Activated CD4-positive, alpha-beta T cell treated with anti-CD3 and anti-CD28 coated beads, Interleukin-2, amount 10 ng/mL, durations not matched to agents 24 days and 14 days (primary cell): Measurements from ENCODE around the gene USP32. TPM values are rescaled to one million over a fixed set of nuclear protein-coding genes. Genes with fewer than 3 reads are reported as not detected.
"Not testable (repeated sequence)": the region's sequence is repeated elsewhere in the genome, so short reads cannot be mapped to it uniquely, and the experiment has no call there.

Experiments used
- DNase-seq: peaks from one replicate; pipeline ENCODE4 v3.0.0; 2022
- H3K27ac Mint-ChIP-seq: one replicate; pipeline ENCODE4 v1.8.0; 2022; ENCODE audit warnings: mild to moderate bottlenecking, mixed read lengths
- H3K27me3 Mint-ChIP-seq: one replicate; pipeline ENCODE4 v1.8.0; 2022; ENCODE audit warnings: mixed read lengths
- H3K36me3 Mint-ChIP-seq: one replicate; pipeline ENCODE4 v1.8.0; 2022; ENCODE audit warnings: low read depth, mild to moderate bottlenecking, mixed read lengths
- H3K4me1 Mint-ChIP-seq: one replicate; pipeline ENCODE4 v1.8.0; 2021; ENCODE audit warnings: mixed read lengths
- H3K4me3 Mint-ChIP-seq: one replicate; pipeline ENCODE4 v1.8.0; 2022; ENCODE audit warnings: mild to moderate bottlenecking, moderate library complexity, mixed read lengths
- H3K9me3 Mint-ChIP-seq: one replicate; pipeline ENCODE4 v1.8.0; 2021; ENCODE audit warnings: mixed read lengths
- intact Hi-C: fragments of 100-400 bp; cut with micrococcal nuclease; formaldehyde crosslinking; loops from one replicate; pipeline ENCODE4 v1.15.1; 2023
- total RNA-seq: library from RNA; stranded (reverse); gene quantifications from 2 replicates; pipeline ENCODE4 v1.2.3, GENCODE V29; 2022

Gene USP32
- total RNA-seq, 1 donor from 2014 or later = 30.2 TPM

GRCh38 chr17:60352071-60352470 lies 39.9 kb downstream of the USP32 start:
- H3K9me3 Mint-ChIP-seq = no peaks in the 10 kb centered on the region
- no peak overlapping the region for H3K27ac Mint-ChIP-seq
- peaks cover 8% of the 10 kb centered on the region for H3K36me3 Mint-ChIP-seq
- intact Hi-C loops = no loop called here
- H3K4me3 Mint-ChIP-seq = no peak overlapping the region
- DNase-seq = no peak
- peaks cover 28% of the 10 kb centered on the region for H3K4me1 Mint-ChIP-seq
- H3K27me3 Mint-ChIP-seq = no peaks in the 10 kb centered on the region

DNA sequence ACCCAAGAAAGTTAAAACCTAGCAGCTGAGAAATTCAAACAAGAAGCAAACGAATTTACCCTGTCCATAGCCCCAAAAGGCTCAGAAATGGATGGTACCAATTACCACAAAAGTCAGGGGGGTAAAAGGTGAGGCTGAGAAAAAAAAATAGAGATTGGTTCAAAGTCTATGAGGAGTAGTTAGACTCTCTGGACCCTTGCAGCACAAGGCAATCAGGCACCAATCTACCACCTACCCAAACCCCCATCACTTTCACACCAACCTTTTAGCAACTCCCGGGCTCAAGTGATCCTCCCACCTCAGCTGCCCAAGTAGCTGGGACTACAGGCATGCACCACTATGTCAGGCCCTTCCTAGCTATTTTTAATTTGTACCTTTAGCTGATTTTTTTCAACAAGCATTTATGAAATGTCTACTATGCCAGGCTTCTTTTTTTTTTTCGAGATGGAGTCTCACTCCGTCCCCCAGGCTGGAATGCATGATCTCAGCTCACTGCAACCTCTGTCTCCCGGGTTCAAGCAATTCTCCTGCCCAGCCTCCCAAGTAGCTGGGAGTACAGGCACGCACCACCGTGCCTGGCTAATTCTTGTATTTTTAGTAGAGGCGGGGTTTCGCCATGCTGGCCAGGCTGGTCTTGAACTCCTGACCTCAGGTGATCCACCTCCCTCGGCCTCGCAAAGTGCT lies 40.8 kb downstream of the USP32 start:
- intact Hi-C loops = no loop called here
- Mint-ChIP-seq H3K4me3 (no peak overlapping the region), H3K9me3 (no peaks in the 10 kb centered on the region), H3K27ac (no peak overlapping the region), H3K27me3 (no peaks in the 10 kb centered on the region), H3K36me3 (peaks cover 7% of the 10 kb centered on the region), H3K4me1 (peaks cover 19% of the 10 kb centered on the region)
- DNase-seq = no peak

- peaks cover 1% of the 10 kb centered on the region for H3K4me1 Mint-ChIP-seq
- H3K4me3 Mint-ChIP-seq = no peak overlapping the region
- intact Hi-C loops = no loop called here
- DNase-seq = no peak
- H3K36me3 Mint-ChIP-seq = peaks cover 16% of the 10 kb centered on the region
- no peak overlapping the region for H3K27ac Mint-ChIP-seq
- H3K27me3 Mint-ChIP-seq = no peaks in the 10 kb centered on the region
- no peaks in the 10 kb centered on the region for H3K9me3 Mint-ChIP-seq
These were observed 43.3 kb downstream of the USP32 start for GRCh38 chr17:60348616-60349015.

DNA sequence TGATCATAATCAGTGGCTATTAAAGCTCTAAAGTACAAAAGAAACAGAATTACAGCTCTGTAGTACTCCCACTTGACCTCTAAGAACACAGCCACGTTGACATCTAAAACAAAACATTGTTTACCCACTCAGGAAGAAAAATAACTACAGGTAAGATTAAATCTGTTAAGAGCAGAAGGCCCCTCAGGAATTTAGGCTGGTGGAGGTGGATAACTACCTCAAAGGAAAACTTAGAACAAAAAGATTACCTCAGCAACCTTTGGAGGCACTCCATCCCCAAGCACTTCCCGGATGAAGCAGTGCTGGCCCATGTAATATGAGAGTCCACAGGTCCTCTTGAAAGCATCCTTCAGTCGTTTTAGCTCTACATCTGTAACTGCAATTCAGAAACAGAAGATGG lies 46.7 kb downstream of the USP32 start:
- Mint-ChIP-seq H3K27me3 (no peaks in the 10 kb centered on the region), H3K4me3 (no peak overlapping the region), H3K36me3 (peaks cover 43% of the 10 kb centered on the region), H3K4me1 (peaks cover 19% of the 10 kb centered on the region), H3K27ac (no peak overlapping the region), H3K9me3 (peaks cover 7% of the 10 kb centered on the region)
- intact Hi-C loops = no loop called here
- DNase-seq = no peak

DNA sequence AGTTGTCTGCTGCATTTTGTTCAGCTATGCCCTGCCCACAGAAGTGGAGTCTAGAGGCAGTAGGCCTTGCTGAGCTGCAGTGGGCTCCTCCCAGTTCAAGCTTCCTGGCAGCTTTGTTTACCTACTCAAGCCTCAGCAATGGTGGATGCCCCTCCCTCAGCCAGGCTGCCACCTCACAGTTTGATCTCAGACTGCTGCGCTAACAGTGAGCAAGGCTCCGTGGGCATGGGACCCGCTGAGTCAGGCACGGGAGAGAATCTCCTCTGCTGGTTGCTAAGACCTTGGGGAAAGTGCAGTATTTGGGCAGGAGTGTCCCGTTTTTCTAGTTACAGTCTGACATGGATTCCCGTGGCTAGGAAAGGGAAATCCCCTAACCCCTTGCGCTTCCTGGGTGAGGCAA lies 49.4 kb downstream of the USP32 start:
- Mint-ChIP-seq H3K27ac (peak overlapping the region; percentile 26), H3K36me3 (peaks cover 50% of the 10 kb centered on the region), H3K4me3 (peak overlapping the region; percentile 25), H3K4me1 (peaks cover 19% of the 10 kb centered on the region)
- H3K27me3 Mint-ChIP-seq, H3K9me3 Mint-ChIP-seq, intact Hi-C loops: not testable (repeated sequence)
- peak; percentile 75 for DNase-seq

- intact Hi-C loops = no loop called here
- peaks cover 11% of the 10 kb centered on the region for H3K36me3 Mint-ChIP-seq
- no peak overlapping the region for H3K27ac Mint-ChIP-seq
- no peaks in the 10 kb centered on the region for H3K9me3 Mint-ChIP-seq
- no peak overlapping the region for H3K4me3 Mint-ChIP-seq
- peaks cover 9% of the 10 kb centered on the region for H3K4me1 Mint-ChIP-seq
- no peaks in the 10 kb centered on the region for H3K27me3 Mint-ChIP-seq
- DNase-seq = no peak
These were observed 56.6 kb downstream of the USP32 start for GRCh38 chr17:60335289-60335688.

- peaks cover 13% of the 10 kb centered on the region for H3K36me3 Mint-ChIP-seq
- no peak overlapping the region for H3K27ac Mint-ChIP-seq
- DNase-seq = no peak
- H3K4me1 Mint-ChIP-seq = peaks cover 9% of the 10 kb centered on the region
- H3K4me3 Mint-ChIP-seq = no peak overlapping the region
- H3K27me3 Mint-ChIP-seq = no peaks in the 10 kb centered on the region
- intact Hi-C loops = no loop called here
- H3K9me3 Mint-ChIP-seq = no peaks in the 10 kb centered on the region
These were observed 58.3 kb downstream of the USP32 start for GRCh38 chr17:60333628-60334031.

GRCh38 chr17:60333072-60333471 lies 58.9 kb downstream of the USP32 start:
- H3K9me3 Mint-ChIP-seq, H3K4me1 Mint-ChIP-seq, H3K27me3 Mint-ChIP-seq, H3K4me3 Mint-ChIP-seq, intact Hi-C loops, H3K27ac Mint-ChIP-seq, DNase-seq: not testable (repeated sequence)
- peaks cover 11% of the 10 kb centered on the region for H3K36me3 Mint-ChIP-seq

DNA sequence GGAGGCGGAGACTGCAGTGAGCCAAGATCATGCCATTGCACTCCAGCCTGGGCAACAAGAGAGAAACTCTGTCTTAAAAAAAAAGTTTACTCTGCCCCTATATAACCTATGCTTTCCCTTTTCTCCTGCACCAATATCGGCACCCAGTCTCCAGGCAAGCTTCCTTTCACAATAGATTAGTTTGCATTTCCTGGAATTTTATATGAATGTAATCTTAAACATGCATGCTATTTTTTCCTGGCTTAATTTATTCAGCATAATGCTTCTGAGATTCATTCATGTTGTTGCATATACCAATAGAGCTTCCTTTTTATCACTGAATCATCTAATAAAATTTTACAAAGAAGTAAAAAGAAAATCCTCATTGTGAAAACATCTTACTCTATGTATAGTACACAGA lies 59.4 kb downstream of the USP32 start:
- no peaks in the 10 kb centered on the region for H3K27me3 Mint-ChIP-seq
- H3K9me3 Mint-ChIP-seq = no peaks in the 10 kb centered on the region
- intact Hi-C loops = no loop called here
- H3K4me3 Mint-ChIP-seq = no peak overlapping the region
- peaks cover 9% of the 10 kb centered on the region for H3K4me1 Mint-ChIP-seq
- peaks cover 6% of the 10 kb centered on the region for H3K36me3 Mint-ChIP-seq
- DNase-seq = no peak
- no peak overlapping the region for H3K27ac Mint-ChIP-seq

- H3K9me3 Mint-ChIP-seq = no peaks in the 10 kb centered on the region
- peaks cover 14% of the 10 kb centered on the region for H3K4me1 Mint-ChIP-seq
- no peak overlapping the region for H3K4me3 Mint-ChIP-seq
- no peak for DNase-seq
- no peaks in the 10 kb centered on the region for H3K27me3 Mint-ChIP-seq
- H3K27ac Mint-ChIP-seq = no peak overlapping the region
- intact Hi-C loops = no loop called here
- H3K36me3 Mint-ChIP-seq = peaks cover 11% of the 10 kb centered on the region
These were observed 61.2 kb downstream of the USP32 start for GRCh38 chr17:60330731-60331130.

GRCh38 chr17:60328679-60329078 lies 63.3 kb downstream of the USP32 start:
- no peak overlapping the region for H3K27ac Mint-ChIP-seq
- H3K4me1 Mint-ChIP-seq = peaks cover 10% of the 10 kb centered on the region
- intact Hi-C loops = no loop called here
- peaks cover 11% of the 10 kb centered on the region for H3K36me3 Mint-ChIP-seq
- no peaks in the 10 kb centered on the region for H3K9me3 Mint-ChIP-seq
- DNase-seq = peak; percentile 47
- no peaks in the 10 kb centered on the region for H3K27me3 Mint-ChIP-seq
- no peak overlapping the region for H3K4me3 Mint-ChIP-seq

GRCh38 chr17:60327901-60328273 lies 64.0 kb downstream of the USP32 start:
- Mint-ChIP-seq H3K27ac (no peak overlapping the region), H3K36me3 (peaks cover 11% of the 10 kb centered on the region), H3K9me3 (no peaks in the 10 kb centered on the region), H3K4me1 (peaks cover 10% of the 10 kb centered on the region), H3K27me3 (no peaks in the 10 kb centered on the region), H3K4me3 (no peak overlapping the region)
- intact Hi-C loops = no loop called here
- DNase-seq = peak; percentile 50

- Mint-ChIP-seq H3K27me3 (no peaks in the 10 kb centered on the region), H3K36me3 (peaks cover 8% of the 10 kb centered on the region), H3K4me3 (no peak overlapping the region), H3K4me1 (peaks cover 7% of the 10 kb centered on the region), H3K27ac (no peak overlapping the region), H3K9me3 (no peaks in the 10 kb centered on the region)
- peak; percentile 48 for DNase-seq
- intact Hi-C loops = no loop called here
These were observed 64.6 kb downstream of the USP32 start for GRCh38 chr17:60327134-60327900.

- DNase-seq = no peak
- Mint-ChIP-seq H3K4me1 (peaks cover 7% of the 10 kb centered on the region), H3K4me3 (no peak overlapping the region), H3K9me3 (no peaks in the 10 kb centered on the region), H3K27me3 (no peaks in the 10 kb centered on the region), H3K36me3 (peaks cover 8% of the 10 kb centered on the region), H3K27ac (no peak overlapping the region)
- intact Hi-C loops = no loop called here
These were observed 65.2 kb downstream of the USP32 start for GRCh38 chr17:60326702-60327101.
